SK-N-DZ (cell line): ENCODE data around the gene NSF.

Experiments used
- DNase-seq: peaks from one replicate; pipeline ENCODE4 v3.0.0-alpha.2; 2015; ENCODE audit warnings: low spot score

The NSF gene

GRCh38 chr17:46796956-46797530 lies 206.6 kb downstream of the NSF start:
- DNase-seq, result no peak

GRCh38 chr17:46800573-46800972 lies 210.1 kb downstream of the NSF start:
- no peak for DNase-seq

- peak; percentile 68 for DNase-seq
Measured at GRCh38 chr17:46802800-46803199, 212.3 kb downstream of the NSF start.

GRCh38 chr17:46803544-46803943 lies 213.1 kb downstream of the NSF start:
- no peak for DNase-seq

GRCh38 chr17:46805771-46806170 lies 215.3 kb downstream of the NSF start:
- DNase-seq, result no peak
